HFFc6 (cell line): Measurements from ENCODE around the gene MSANTD1. TPM values are rescaled to one million over a fixed set of nuclear protein-coding genes. Genes with fewer than 3 reads are reported as not detected.

Experiments used
- DNase-seq: peaks from one replicate; pipeline ENCODE4 v3.0.0-alpha.2; 2018
- H3K27ac Mint-ChIP-seq: 2 replicates; pipeline ENCODE4 v1.8.0; 2020; ENCODE audit warnings: mild to moderate bottlenecking, mixed read lengths
- H3K27me3 Mint-ChIP-seq: 2 replicates; pipeline ENCODE4 v1.8.0; 2021; ENCODE audit warnings: mild to moderate bottlenecking, moderate library complexity, mixed read lengths; ENCODE audit not compliant: insufficient read depth
- H3K36me3 Mint-ChIP-seq: 2 replicates; pipeline ENCODE4 v1.8.0; 2021; ENCODE audit warnings: low read depth, mixed read lengths
- H3K4me1 Mint-ChIP-seq: 2 replicates; pipeline ENCODE4 v1.8.0; 2020; ENCODE audit warnings: low read depth, mixed read lengths
- H3K4me3 Mint-ChIP-seq: 2 replicates; pipeline ENCODE4 v1.8.0; 2020; ENCODE audit warnings: mild to moderate bottlenecking, moderate library complexity, mixed read lengths
- H3K9me3 Mint-ChIP-seq: 2 replicates; pipeline ENCODE4 v1.8.0; 2020; ENCODE audit warnings: mild to moderate bottlenecking, mixed read lengths
- CTCF ChIP-seq: fragments of 200-600 bp; sonication (generic); IDR thresholded peaks from 2 replicates; pipeline ENCODE4 v1.5.0; 2021; ENCODE audit warnings: antibody characterized with exemption, mild to moderate bottlenecking
- total RNA-seq, 6 experiments: library from RNA; stranded (reverse); fragmentation: NEBNext Ultra II Directional; extraction: Animal tissue kit (Norgen Biotek cat#: 25700); gene quantifications; 2 replicates in 1 of 6; 3 replicates in 5 of 6; pipeline ENCODE4 v1.2.3, GENCODE V29; 2021

The MSANTD1 gene
- total RNA-seq, 6 experiments from 2014 or later = 0.09 to 0.35 (median 0.12) TPM

- no peaks in the 10 kb centered on the region for H3K9me3 Mint-ChIP-seq
- H3K27ac Mint-ChIP-seq = no peak overlapping the region
- no peak overlapping the region for H3K4me3 Mint-ChIP-seq
Observed at GRCh38 chr4:3263876-3264193, 14.9 kb downstream of the MSANTD1 start.

GRCh38 chr4:3266076-3266475 lies 17.1 kb downstream of the MSANTD1 start:
- H3K4me1 Mint-ChIP-seq = no peaks in the 10 kb centered on the region
- no peak overlapping the region for H3K4me3 Mint-ChIP-seq
- H3K36me3 Mint-ChIP-seq = no peaks in the 10 kb centered on the region
- H3K27ac Mint-ChIP-seq = no peak overlapping the region
- TF ChIP-seq CTCF = no peak
- H3K27me3 Mint-ChIP-seq = peaks cover 25% of the 10 kb centered on the region
- no peaks in the 10 kb centered on the region for H3K9me3 Mint-ChIP-seq
- DNase-seq = no peak

More at GRCh38 chr4:3263876-3264193, 14.9 kb downstream of the MSANTD1 start:
- no peaks in the 10 kb centered on the region for H3K4me1 Mint-ChIP-seq
- H3K36me3 Mint-ChIP-seq = no peaks in the 10 kb centered on the region
- peaks cover 25% of the 10 kb centered on the region for H3K27me3 Mint-ChIP-seq
- TF ChIP-seq CTCF = no peak
- no peak for DNase-seq

- Mint-ChIP-seq H3K36me3 (no peaks in the 10 kb centered on the region), H3K27ac (no peak overlapping the region), H3K4me3 (no peak overlapping the region), H3K4me1 (no peaks in the 10 kb centered on the region), H3K9me3 (no peaks in the 10 kb centered on the region), H3K27me3 (peaks cover 33% of the 10 kb centered on the region)
- no peak for TF ChIP-seq CTCF
- no peak for DNase-seq
Observed at GRCh38 chr4:3267576-3268394, 18.8 kb downstream of the MSANTD1 start.

- no peaks in the 10 kb centered on the region for H3K9me3 Mint-ChIP-seq
- DNase-seq = no peak
- no peak overlapping the region for H3K27ac Mint-ChIP-seq
- TF ChIP-seq CTCF = no peak
- H3K36me3 Mint-ChIP-seq = no peaks in the 10 kb centered on the region
- no peak overlapping the region for H3K4me3 Mint-ChIP-seq
- no peaks in the 10 kb centered on the region for H3K4me1 Mint-ChIP-seq
- peaks cover 30% of the 10 kb centered on the region for H3K27me3 Mint-ChIP-seq
Observed at GRCh38 chr4:3268395-3269104, 19.6 kb downstream of the MSANTD1 start.

GRCh38 chr4:3269105-3269927 lies 20.4 kb downstream of the MSANTD1 start:
- Mint-ChIP-seq H3K36me3 (no peaks in the 10 kb centered on the region), H3K4me1 (no peaks in the 10 kb centered on the region), H3K27ac (no peak overlapping the region), H3K9me3 (no peaks in the 10 kb centered on the region), H3K4me3 (no peak overlapping the region), H3K27me3 (peaks cover 25% of the 10 kb centered on the region)
- TF ChIP-seq CTCF = no peak
- no peak for DNase-seq
